Measurements from ENCODE around the gene ARHGEF3.

The ARHGEF3 gene

DNA sequence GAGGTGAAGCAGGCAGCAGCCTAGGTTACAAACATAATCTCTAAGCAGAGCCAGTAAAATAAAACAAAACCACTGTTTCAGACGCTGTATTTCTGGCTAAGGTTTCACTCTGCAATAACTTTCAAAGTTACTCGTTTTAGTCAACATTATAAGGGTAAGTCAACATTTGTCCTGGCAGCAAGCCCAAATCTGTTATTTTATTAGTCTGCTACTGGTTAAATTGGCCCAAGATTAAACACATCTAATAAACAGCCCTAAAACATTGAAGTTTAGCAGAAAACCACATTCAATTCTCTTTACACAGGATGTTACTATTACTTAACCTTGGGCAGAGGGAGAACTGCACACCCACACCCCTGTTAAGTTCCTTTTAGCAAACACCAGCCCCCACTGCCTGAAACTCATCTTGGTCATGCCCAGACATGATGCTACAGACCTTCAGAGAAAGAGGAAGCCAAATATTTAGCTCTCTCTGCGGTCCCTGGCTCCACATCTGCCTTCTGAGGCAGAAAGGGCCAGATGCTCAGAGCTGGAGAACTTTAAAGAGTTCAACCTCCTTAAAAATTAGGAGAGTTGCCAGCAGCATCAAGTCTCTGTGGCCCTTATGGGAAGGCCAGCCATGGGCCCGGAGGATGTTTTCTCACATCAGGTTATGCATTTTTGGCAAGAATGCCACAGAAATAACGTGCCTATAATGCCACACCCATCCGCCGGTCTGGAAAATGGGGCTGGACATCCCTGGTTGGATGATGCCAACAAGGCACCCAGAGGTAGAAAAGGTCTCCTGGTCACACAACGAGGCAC is 17.9 kb downstream of the ARHGEF3 start:
- no peaks in the 10 kb centered on the region for H3K4me1 ChIP-seq
- H3K9me3 ChIP-seq, result no peaks in the 10 kb centered on the region
- no peak overlapping the region for H3K4me3 ChIP-seq (ENCODE audit: low read depth, low read length)
- TF ChIP-seq, protein P1, sequence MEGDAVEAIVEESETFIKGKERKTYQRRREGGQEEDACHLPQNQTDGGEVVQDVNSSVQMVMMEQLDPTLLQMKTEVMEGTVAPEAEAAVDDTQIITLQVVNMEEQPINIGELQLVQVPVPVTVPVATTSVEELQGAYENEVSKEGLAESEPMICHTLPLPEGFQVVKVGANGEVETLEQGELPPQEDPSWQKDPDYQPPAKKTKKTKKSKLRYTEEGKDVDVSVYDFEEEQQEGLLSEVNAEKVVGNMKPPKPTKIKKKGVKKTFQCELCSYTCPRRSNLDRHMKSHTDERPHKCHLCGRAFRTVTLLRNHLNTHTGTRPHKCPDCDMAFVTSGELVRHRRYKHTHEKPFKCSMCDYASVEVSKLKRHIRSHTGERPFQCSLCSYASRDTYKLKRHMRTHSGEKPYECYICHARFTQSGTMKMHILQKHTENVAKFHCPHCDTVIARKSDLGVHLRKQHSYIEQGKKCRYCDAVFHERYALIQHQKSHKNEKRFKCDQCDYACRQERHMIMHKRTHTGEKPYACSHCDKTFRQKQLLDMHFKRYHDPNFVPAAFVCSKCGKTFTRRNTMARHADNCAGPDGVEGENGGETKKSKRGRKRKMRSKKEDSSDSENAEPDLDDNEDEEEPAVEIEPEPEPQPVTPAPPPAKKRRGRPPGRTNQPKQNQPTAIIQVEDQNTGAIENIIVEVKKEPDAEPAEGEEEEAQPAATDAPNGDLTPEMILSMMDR (IDR thresholded peaks at IDR 0.05; ENCODE audit: low read depth, low read length), result no peak
- H3K27me3 ChIP-seq, result no peaks in the 10 kb centered on the region
- DNase-seq, result no peak
- no peaks in the 10 kb centered on the region for H3K36me3 ChIP-seq

DNA sequence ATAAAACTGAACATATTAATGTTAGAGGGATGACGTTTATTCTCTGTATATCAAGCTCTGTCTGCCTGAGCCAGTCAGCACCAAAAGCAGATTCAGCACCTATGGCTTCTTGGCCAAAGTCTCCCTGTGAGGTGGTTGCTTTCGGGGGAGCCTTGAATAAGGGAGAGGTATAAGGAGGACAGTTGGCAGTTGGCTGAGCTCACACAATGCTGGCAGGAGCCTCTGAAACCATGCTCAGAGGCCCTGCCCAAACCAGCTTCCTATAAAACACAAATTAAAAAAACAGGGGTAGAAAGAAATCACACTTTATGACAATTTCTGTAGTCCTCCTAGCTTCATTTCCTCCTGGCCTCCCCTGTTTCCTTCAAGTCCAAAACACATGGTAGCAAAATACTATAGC is 18.8 kb downstream of the ARHGEF3 start:
- Histone ChIP-seq H3K9me3 (no peaks in the 10 kb centered on the region), H3K36me3 (no peaks in the 10 kb centered on the region), H3K4me3 (ENCODE audit: low read depth, low read length) (no peak overlapping the region), H3K27me3 (no peaks in the 10 kb centered on the region), H3K4me1 (no peaks in the 10 kb centered on the region)
- TF ChIP-seq, protein P1 (IDR thresholded peaks at IDR 0.05; ENCODE audit: low read depth, low read length), result no peak
- no peak for DNase-seq

DNA sequence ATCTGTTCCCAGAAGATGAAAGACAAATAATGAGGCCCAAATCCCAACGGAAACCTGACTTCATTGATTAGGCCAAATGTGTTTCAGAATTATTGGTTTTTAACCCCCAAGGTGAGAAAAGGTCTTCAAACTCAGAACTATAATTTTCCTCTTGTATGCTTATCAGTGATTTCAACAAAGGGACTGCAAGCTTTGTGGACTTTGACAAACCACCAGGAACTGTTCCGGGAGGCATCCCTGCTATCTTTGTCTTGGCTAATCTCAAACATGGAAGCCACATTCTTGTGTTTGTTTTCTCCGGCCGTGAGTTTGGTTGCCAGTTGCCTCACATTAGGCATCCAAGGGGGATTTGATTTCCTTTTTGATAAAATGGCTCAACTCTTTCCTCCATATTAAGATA is 19.5 kb downstream of the ARHGEF3 start:
- Histone ChIP-seq H3K4me1 (no peaks in the 10 kb centered on the region), H3K27me3 (no peaks in the 10 kb centered on the region), H3K9me3 (no peaks in the 10 kb centered on the region), H3K36me3 (no peaks in the 10 kb centered on the region), H3K4me3 (ENCODE audit: low read depth, low read length) (no peak overlapping the region)
- no peak for DNase-seq
- TF ChIP-seq, protein P1 (IDR thresholded peaks at IDR 0.05; ENCODE audit: low read depth, low read length), result no peak

DNA sequence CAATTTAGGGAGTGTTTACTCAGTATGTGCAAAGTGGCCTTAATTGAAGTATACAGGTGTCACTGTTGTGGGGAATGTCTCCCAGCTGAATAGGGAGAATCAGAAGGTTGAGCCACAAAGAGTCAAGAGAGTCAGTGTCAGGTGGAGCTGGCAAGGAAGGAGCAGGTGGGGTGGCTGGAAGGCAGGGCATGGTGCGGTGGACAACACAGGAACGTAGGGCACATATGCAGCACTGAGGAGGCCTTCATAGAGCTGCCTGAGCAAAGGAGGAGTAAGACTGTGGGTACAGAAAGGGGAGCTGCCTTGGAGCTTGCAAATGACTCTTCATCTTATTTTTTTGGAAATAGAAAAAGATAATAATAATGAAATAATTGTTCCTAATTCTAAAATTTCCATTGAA is 20.0 kb downstream of the ARHGEF3 start:
- no peaks in the 10 kb centered on the region for H3K4me1 ChIP-seq
- TF ChIP-seq, protein P1 (IDR thresholded peaks at IDR 0.05; ENCODE audit: low read depth, low read length), result no peak
- H3K36me3 ChIP-seq, result no peaks in the 10 kb centered on the region
- no peaks in the 10 kb centered on the region for H3K9me3 ChIP-seq
- H3K4me3 ChIP-seq (ENCODE audit: low read depth, low read length), result no peak overlapping the region
- no peak for DNase-seq
- no peaks in the 10 kb centered on the region for H3K27me3 ChIP-seq

DNA sequence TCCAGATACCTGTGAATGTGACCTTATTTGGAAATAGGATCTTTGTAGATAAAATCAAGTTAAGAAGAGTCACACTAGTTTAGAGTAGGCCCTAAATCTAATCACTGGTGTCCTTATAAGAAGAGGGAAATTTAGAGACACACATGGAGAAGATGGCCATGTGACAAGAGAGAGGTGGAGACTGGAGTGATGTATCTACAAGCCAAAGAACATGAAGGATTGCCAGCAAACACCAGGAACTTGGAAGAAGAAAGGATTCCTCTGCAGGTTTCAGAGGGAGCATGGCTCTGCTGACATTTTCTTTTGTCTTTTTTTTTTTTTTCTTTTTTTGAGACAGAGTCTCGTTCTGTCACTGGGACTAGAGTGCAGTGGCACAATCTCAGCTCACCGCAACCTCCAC is 20.8 kb downstream of the ARHGEF3 start:
- no peak overlapping the region for H3K4me3 ChIP-seq (ENCODE audit: low read depth, low read length)
- DNase-seq, result no peak
- H3K36me3 ChIP-seq, result no peaks in the 10 kb centered on the region
- no peaks in the 10 kb centered on the region for H3K9me3 ChIP-seq
- H3K27me3 ChIP-seq, result no peaks in the 10 kb centered on the region
- H3K4me1 ChIP-seq, result no peaks in the 10 kb centered on the region
- TF ChIP-seq, protein P1 (IDR thresholded peaks at IDR 0.05; ENCODE audit: low read depth, low read length), result no peak

DNA sequence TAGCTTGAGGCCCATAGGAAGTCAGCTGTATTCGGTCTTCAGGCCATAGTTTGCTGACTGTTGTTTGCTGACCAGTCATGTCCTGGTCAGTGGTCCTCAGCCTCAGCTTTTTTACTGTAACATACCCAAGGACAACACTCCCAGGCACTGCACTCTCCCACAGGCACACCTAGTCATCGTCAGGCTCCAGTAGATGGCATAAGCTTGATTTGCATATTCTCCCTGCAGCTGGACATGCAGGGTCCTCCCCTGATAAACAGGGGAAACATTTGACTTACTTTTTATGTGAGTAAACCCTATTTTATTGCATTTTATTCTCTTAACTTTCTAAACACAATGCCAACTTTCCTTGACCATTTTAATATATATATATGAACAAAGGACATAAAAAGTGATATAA is 22.9 kb downstream of the ARHGEF3 start:
- Histone ChIP-seq H3K27me3 (no peaks in the 10 kb centered on the region), H3K9me3 (no peaks in the 10 kb centered on the region), H3K4me3 (ENCODE audit: low read depth, low read length) (no peak overlapping the region), H3K4me1 (no peaks in the 10 kb centered on the region), H3K36me3 (no peaks in the 10 kb centered on the region)
- TF ChIP-seq, protein P1 (IDR thresholded peaks at IDR 0.05; ENCODE audit: low read depth, low read length), result no peak
- no peak for DNase-seq

Measured in BE2C (cell line).